Astrocyte (in vitro differentiated cells and primary cell): ENCODE measurements around the gene GSTP1. TPM values are rescaled to one million over a fixed set of nuclear protein-coding genes. Genes with fewer than 3 reads are reported as not detected.

ENCODE experiments used
- total RNA-seq: library from RNA; stranded (reverse); gene quantifications from 2 replicates; pipeline ENCODE4 v1.2.1, GENCODE V29; 2021

Gene GSTP1
- total RNA-seq, 1 donor from 2014 or later: 1,365 TPM

Other genes starting within 250 kb of the GSTP1 start
- gene POLD4, start 230.3 kb upstream of the GSTP1 start, total RNA-seq: 53.5 and 69.2 TPM in 2 replicates
- 17.4 and 17.6 TPM in 2 replicates for gene CLCF1, start 210.2 kb upstream of the GSTP1 start, total RNA-seq
- 9.2 and 9.4 TPM in 2 replicates for gene RAD9A, start 191.8 kb upstream of the GSTP1 start, total RNA-seq
- gene PPP1CA, start 182.0 kb upstream of the GSTP1 start, total RNA-seq: 157 and 159 TPM in 2 replicates
- 0.16 TPM in 1 of 2 replicates, not detected in the other for gene TBC1D10C, start 179.7 kb upstream of the GSTP1 start, total RNA-seq
- gene CARNS1, start 168.1 kb upstream of the GSTP1 start, total RNA-seq: 0.10 and 0.23 TPM in 2 replicates
- gene RPS6KB2, start 155.3 kb upstream of the GSTP1 start, total RNA-seq: 52.9 and 57.0 TPM in 2 replicates
- 1.7 and 2.3 TPM in 2 replicates for gene PTPRCAP, start 146.1 kb upstream of the GSTP1 start, total RNA-seq
- gene CORO1B, start 140.3 kb upstream of the GSTP1 start, total RNA-seq: 102 and 124 TPM in 2 replicates
- not detected in 2 replicates for gene GPR152, start 131.1 kb upstream of the GSTP1 start, total RNA-seq
- not detected in 2 replicates for gene CABP4, start 128.5 kb upstream of the GSTP1 start, total RNA-seq
- gene TMEM134, start 114.6 kb upstream of the GSTP1 start, total RNA-seq: 38.0 and 48.1 TPM in 2 replicates
- gene AIP, start 100.8 kb upstream of the GSTP1 start, total RNA-seq: 42.1 and 43.6 TPM in 2 replicates
- gene PITPNM1, start 78.4 kb upstream of the GSTP1 start, total RNA-seq: 61.1 and 71.5 TPM in 2 replicates
- gene CDK2AP2, start 75.7 kb upstream of the GSTP1 start, total RNA-seq: 36.1 and 45.0 TPM in 2 replicates
- not detected in 2 replicates for gene CABP2, start 60.4 kb upstream of the GSTP1 start, total RNA-seq
- 117 and 118 TPM in 2 replicates for gene NDUFV1, start 23.1 kb downstream of the GSTP1 start, total RNA-seq
- gene NUDT8, start 46.1 kb downstream of the GSTP1 start, total RNA-seq: 3.0 and 4.5 TPM in 2 replicates
- gene TBX10, start 56.0 kb downstream of the GSTP1 start, total RNA-seq: not detected in 2 replicates
- gene ACY3, start 66.9 kb downstream of the GSTP1 start, total RNA-seq: not detected in 2 replicates
- gene ALDH3B2, start 90.8 kb downstream of the GSTP1 start, total RNA-seq: not detected in 2 replicates